CD4-positive, alpha-beta memory T cell (primary cell): ENCODE data around the gene CAMKMT. TPM values are rescaled to one million over a fixed set of nuclear protein-coding genes. Genes with fewer than 3 reads are reported as not detected.

ENCODE experiments used
- CTCF ChIA-PET: fragments of 350-600 bp; sonication (Branson Sonifier 250); formaldehyde crosslinking; loops from one replicate; lab custom pipeline; 2021; ENCODE audit warnings: inconsistent platforms; ENCODE audit not compliant: partially characterized antibody; lab: Charles Lee
- POLR2A ChIA-PET: fragments of 350-600 bp; sonication (Branson Sonifier 250); formaldehyde crosslinking; loops from one replicate; lab custom pipeline; 2021; ENCODE audit not compliant: partially characterized antibody; lab: Charles Lee
- DNase-seq, 5 donors: peaks; one replicate each; pipeline versions ENCODE4 v3.0.0 to v3.0.0-alpha.2; 2020 to 2022; ENCODE audit warnings: mixed read lengths in 1 of 5
- H3K27ac ChIP-seq: one replicate; pipeline ENCODE4 v1.7.0; 2013; ENCODE audit warnings: low read depth, low read length
- H3K27me3 ChIP-seq: 2 replicates; pipeline ENCODE4 v1.7.0; 2013; ENCODE audit warnings: mild to moderate bottlenecking, low read length, moderate library complexity; ENCODE audit not compliant: insufficient read depth
- H3K36me3 ChIP-seq: 2 replicates; pipeline ENCODE4 v1.7.0; 2013; ENCODE audit warnings: mild to moderate bottlenecking, low read length, moderate library complexity; ENCODE audit not compliant: insufficient read depth
- H3K4me1 ChIP-seq: 2 replicates; pipeline ENCODE4 v1.7.0; 2013; ENCODE audit warnings: mild to moderate bottlenecking, low read length, moderate library complexity; ENCODE audit not compliant: insufficient read depth
- H3K4me3 ChIP-seq, 2 donors: one replicate each; pipeline ENCODE4 v1.7.0; 2013; ENCODE audit warnings: low read length in 2 of 2, mild to moderate bottlenecking in 1 of 2
- H3K9me3 ChIP-seq, 2 donors: one replicate each; pipeline ENCODE4 v1.7.0; 2013; ENCODE audit warnings: low read length in 2 of 2, control low read depth in 1 of 2; ENCODE audit not compliant: control insufficient read depth in 1 of 2
- H3K27ac Mint-ChIP-seq, 7 donors: one replicate each; pipeline ENCODE4 v1.8.0; 2020 to 2021; ENCODE audit warnings: mixed read lengths in 7 of 7, mild to moderate bottlenecking in 6 of 7, inconsistent platforms in 3 of 7, moderate library complexity in 3 of 7
- H3K27me3 Mint-ChIP-seq, 2 donors: one replicate each; pipeline ENCODE4 v1.8.0; 2020 to 2021; ENCODE audit warnings: mixed read lengths in 2 of 2
- H3K36me3 Mint-ChIP-seq, 2 donors: one replicate each; pipeline ENCODE4 v1.8.0; 2020 to 2021; ENCODE audit warnings: mixed read lengths in 2 of 2, inconsistent platforms in 1 of 2, mild to moderate bottlenecking in 1 of 2
- H3K4me1 Mint-ChIP-seq, 4 donors: one replicate each; pipeline ENCODE4 v1.8.0; 2020 to 2021; ENCODE audit warnings: mixed read lengths in 4 of 4, mild to moderate bottlenecking in 1 of 4
- H3K4me3 Mint-ChIP-seq, 8 donors: one replicate each; pipeline ENCODE4 v1.8.0; 2020 to 2021; ENCODE audit warnings: mixed read lengths in 8 of 8, mild to moderate bottlenecking in 7 of 8, moderate library complexity in 6 of 8, inconsistent platforms in 3 of 8
- H3K9me3 Mint-ChIP-seq, 8 donors: one replicate each; pipeline ENCODE4 v1.8.0; 2020 to 2021; ENCODE audit warnings: mixed read lengths in 8 of 8, mild to moderate bottlenecking in 5 of 8, inconsistent platforms in 3 of 8, moderate library complexity in 1 of 8
- intact Hi-C: fragments of 100-400 bp; cut with micrococcal nuclease; formaldehyde crosslinking; loops from one replicate; pipeline ENCODE4 v1.15.1; 2023
- polyA plus RNA-seq, 2 donors: library from polyadenylated mRNA; unstranded; fragments of 300-500 nt; fragmentation: Illumina TruSeq; gene quantifications; one replicate each; pipeline ENCODE4 v1.2.3, GENCODE V29; 2021
- total RNA-seq, 2 experiments: library from RNA; stranded (reverse); gene quantifications; one replicate each; pipeline ENCODE4 v1.2.3, GENCODE V29; 2021

Gene CAMKMT
- total and polyA plus RNA-seq, 4 experiments from 2014 or later: 9.3 to 19.7 (median 15.7) TPM

DNA sequence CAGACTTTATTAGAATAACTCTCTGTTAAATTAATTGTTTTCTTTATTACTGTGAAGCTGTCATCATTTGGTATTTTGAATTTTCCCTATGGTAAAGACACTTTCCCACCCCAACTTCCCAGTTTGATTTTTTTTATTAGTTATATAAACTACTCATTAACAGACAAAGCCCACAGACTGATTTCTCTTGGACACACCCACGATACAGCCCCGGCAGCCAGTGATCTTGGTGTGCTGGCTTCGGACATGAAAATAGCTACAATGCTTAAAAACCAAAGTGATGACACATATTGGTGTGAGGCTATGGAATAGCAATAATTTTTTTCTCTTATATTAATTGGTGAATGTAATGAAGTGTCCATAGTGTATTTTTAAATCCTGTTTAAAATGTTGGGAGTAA lies 354.4 kb downstream of the CAMKMT start:
- POLR2A ChIA-PET: no interaction called here
- Mint-ChIP-seq H3K27me3 (no peaks in the 10 kb centered on the region), H3K27ac (no peak overlapping the region), H3K4me3 (no peak overlapping the region), H3K9me3 (peaks cover 0 to 2% (median 0%) of the 10 kb centered on the region in 8 donors), H3K4me1 (peaks cover 3 to 5% (median 4%) of the 10 kb centered on the region in 4 donors), H3K36me3 (peaks cover 0 to 24% of the 10 kb centered on the region in 2 donors)
- H3K27ac ChIP-seq: no peak overlapping the region
- H3K36me3 ChIP-seq: no peaks in the 10 kb centered on the region
- DNase-seq: no peak
- CTCF ChIA-PET: no interaction called here
- no peak overlapping the region for H3K4me3 ChIP-seq
- no peaks in the 10 kb centered on the region for H3K4me1 ChIP-seq
- intact Hi-C loops: no loop called here
- no peaks in the 10 kb centered on the region for H3K9me3 ChIP-seq
- H3K27me3 ChIP-seq: no peaks in the 10 kb centered on the region

DNA sequence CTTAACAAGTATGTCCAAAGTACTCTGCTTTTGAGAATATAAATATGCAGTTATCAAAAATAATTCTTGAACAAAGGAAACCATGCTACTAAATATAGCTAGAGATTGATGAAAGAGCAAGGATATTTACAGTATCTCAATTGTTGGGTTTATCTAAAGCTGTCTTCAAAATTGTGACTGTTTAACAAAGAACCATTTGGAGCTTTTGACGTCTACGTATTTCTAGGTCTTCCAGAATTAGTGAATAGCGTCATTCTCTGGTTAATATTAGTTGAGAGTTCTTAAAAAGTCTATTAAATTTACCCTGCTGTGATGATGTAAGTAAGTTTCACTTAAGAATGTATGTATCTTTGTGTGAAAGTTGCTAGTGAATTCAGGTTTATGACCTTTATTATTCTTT lies 356.7 kb downstream of the CAMKMT start:
- Histone ChIP-seq H3K4me1 (no peaks in the 10 kb centered on the region), H3K27ac (no peak overlapping the region), H3K36me3 (no peaks in the 10 kb centered on the region), H3K4me3 (no peak overlapping the region), H3K9me3 (no peaks in the 10 kb centered on the region), H3K27me3 (no peaks in the 10 kb centered on the region)
- no peaks in the 10 kb centered on the region for H3K27me3 Mint-ChIP-seq
- H3K27ac Mint-ChIP-seq: no peak overlapping the region
- DNase-seq: no peak
- H3K36me3 Mint-ChIP-seq: peaks cover 0 to 24% of the 10 kb centered on the region in 2 donors
- intact Hi-C loops: no loop called here
- ChIA-PET CTCF (no interaction called here), POLR2A (no interaction called here)
- no peak overlapping the region for H3K4me3 Mint-ChIP-seq
- peaks cover 0 to 2% (median 0%) of the 10 kb centered on the region in 8 donors for H3K9me3 Mint-ChIP-seq
- H3K4me1 Mint-ChIP-seq: no peaks in the 10 kb centered on the region

DNA sequence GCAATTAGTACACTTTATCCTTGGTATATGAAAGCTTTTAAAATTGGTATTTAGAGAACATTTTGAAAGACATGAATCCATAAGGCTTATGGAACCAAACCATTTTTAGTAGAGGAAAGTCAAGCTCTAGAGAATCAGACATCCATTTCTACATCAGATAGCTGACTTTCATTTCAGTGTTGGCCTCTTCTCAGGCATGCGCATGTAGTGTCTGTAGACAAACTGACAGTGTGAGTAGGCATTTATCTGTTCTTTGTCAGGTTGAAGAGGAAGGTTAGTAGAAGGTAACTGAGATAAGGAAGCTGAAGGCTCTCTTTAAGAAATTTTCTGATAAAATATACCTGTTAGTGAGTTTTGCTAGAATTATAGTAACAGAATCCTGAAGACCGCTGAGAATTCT lies 357.8 kb downstream of the CAMKMT start:
- Mint-ChIP-seq H3K27ac (no peak overlapping the region), H3K9me3 (no peaks in the 10 kb centered on the region), H3K4me1 (no peaks in the 10 kb centered on the region), H3K36me3 (peaks cover 0 to 13% of the 10 kb centered on the region in 2 donors), H3K27me3 (no peaks in the 10 kb centered on the region), H3K4me3 (no peak overlapping the region)
- no peak overlapping the region for H3K4me3 ChIP-seq
- DNase-seq: no peak
- H3K27ac ChIP-seq: no peak overlapping the region
- no peaks in the 10 kb centered on the region for H3K9me3 ChIP-seq
- no peaks in the 10 kb centered on the region for H3K4me1 ChIP-seq
- intact Hi-C loops: no loop called here
- H3K36me3 ChIP-seq: no peaks in the 10 kb centered on the region
- no peaks in the 10 kb centered on the region for H3K27me3 ChIP-seq
- ChIA-PET CTCF (no interaction called here), POLR2A (no interaction called here)

- no peaks in the 10 kb centered on the region for H3K4me1 ChIP-seq
- H3K27ac Mint-ChIP-seq: no peak overlapping the region
- no peaks in the 10 kb centered on the region for H3K4me1 Mint-ChIP-seq
- H3K27ac ChIP-seq: no peak overlapping the region
- no peak for DNase-seq
- H3K27me3 Mint-ChIP-seq: no peaks in the 10 kb centered on the region
- H3K4me3 Mint-ChIP-seq: no peak overlapping the region
- POLR2A ChIA-PET: no interaction called here
- intact Hi-C loops: no loop called here
- H3K4me3 ChIP-seq: no peak overlapping the region
- no peaks in the 10 kb centered on the region for H3K9me3 ChIP-seq
- CTCF ChIA-PET: interaction anchor here (1.0 kb wide), 1 partner anchor 243 kb away, joined by 4 read pairs; no protein-coding TSS in a partner anchor
- no peaks in the 10 kb centered on the region for H3K36me3 ChIP-seq
- peaks cover 0 to 4% of the 10 kb centered on the region in 2 donors for H3K36me3 Mint-ChIP-seq
- no peaks in the 10 kb centered on the region for H3K27me3 ChIP-seq
- no peaks in the 10 kb centered on the region for H3K9me3 Mint-ChIP-seq
These were observed 360.4 kb downstream of the CAMKMT start for GRCh38 chr2:44722026-44722625.

- H3K4me1 ChIP-seq: no peaks in the 10 kb centered on the region
- Mint-ChIP-seq H3K36me3 (peaks cover 0 to 12% of the 10 kb centered on the region in 2 donors), H3K27ac (no peak overlapping the region), H3K9me3 (no peaks in the 10 kb centered on the region), H3K4me1 (no peaks in the 10 kb centered on the region), H3K27me3 (no peaks in the 10 kb centered on the region), H3K4me3 (no peak overlapping the region)
- no peaks in the 10 kb centered on the region for H3K9me3 ChIP-seq
- POLR2A ChIA-PET: no interaction called here
- CTCF ChIA-PET: no interaction called here
- no peak overlapping the region for H3K4me3 ChIP-seq
- DNase-seq: no peak
- H3K36me3 ChIP-seq: no peaks in the 10 kb centered on the region
- no peaks in the 10 kb centered on the region for H3K27me3 ChIP-seq
- no peak overlapping the region for H3K27ac ChIP-seq
- intact Hi-C loops: no loop called here
These were observed 362.2 kb downstream of the CAMKMT start for GRCh38 chr2:44723921-44724320.

GRCh38 chr2:44730593-44730992 lies 368.8 kb downstream of the CAMKMT start:
- Histone ChIP-seq H3K27ac (no peak overlapping the region), H3K27me3 (no peaks in the 10 kb centered on the region), H3K9me3 (no peaks in the 10 kb centered on the region), H3K4me3 (no peak overlapping the region), H3K36me3 (no peaks in the 10 kb centered on the region), H3K4me1 (no peaks in the 10 kb centered on the region)
- Mint-ChIP-seq H3K4me1 (peaks cover 0 to 2% (median 0%) of the 10 kb centered on the region in 4 donors), H3K27ac (no peak overlapping the region), H3K27me3 (no peaks in the 10 kb centered on the region), H3K9me3 (peaks cover 0 to 15% (median 6%) of the 10 kb centered on the region in 8 donors), H3K4me3 (no peak overlapping the region), H3K36me3 (peaks cover 8 to 26% of the 10 kb centered on the region in 2 donors)
- DNase-seq: no peak
- intact Hi-C loops: no loop called here
- ChIA-PET CTCF (no interaction called here), POLR2A (no interaction called here)

GRCh38 chr2:44731505-44731904 lies 369.8 kb downstream of the CAMKMT start:
- DNase-seq: no peak
- no peaks in the 10 kb centered on the region for H3K4me1 ChIP-seq
- H3K36me3 ChIP-seq: no peaks in the 10 kb centered on the region
- Mint-ChIP-seq H3K9me3 (peaks cover 0 to 24% (median 13%) of the 10 kb centered on the region in 8 donors), H3K4me1 (peaks cover 0 to 2% (median 0%) of the 10 kb centered on the region in 4 donors), H3K27ac (peak overlapping the region in 1 of 7 donors; percentile 27), H3K27me3 (no peaks in the 10 kb centered on the region), H3K36me3 (peaks cover 13 to 30% of the 10 kb centered on the region in 2 donors), H3K4me3 (no peak overlapping the region)
- CTCF ChIA-PET: no interaction called here
- H3K27me3 ChIP-seq: no peaks in the 10 kb centered on the region
- no peaks in the 10 kb centered on the region for H3K9me3 ChIP-seq
- POLR2A ChIA-PET: no interaction called here
- no peak overlapping the region for H3K4me3 ChIP-seq
- H3K27ac ChIP-seq: no peak overlapping the region
- intact Hi-C loops: no loop called here
